K562 (cell line): ENCODE measurements around the gene CCDC47. TPM values are rescaled to one million over a fixed set of nuclear protein-coding genes. Genes with fewer than 3 reads are reported as not detected.

Experiments
- ATAC-seq: fragments of 200-7000 bp; cut with Tn5 transposase; 3 replicates; pipeline ENCODE4 v1.9.1; 2020; ENCODE audit warnings: moderate library complexity
- BruUV-seq: library from RNA; stranded (reverse); fragments of 400-500 nt; replicated peaks from 2 replicates; lab custom pipeline; 2021; lab: Mats Ljungman, UMichigan
- CTCF ChIA-PET: fragments of 300-600 bp; formaldehyde crosslinking; extraction: SDS; loops from one replicate; lab custom pipeline; 2021; ENCODE audit warnings: low intra/inter-chr PET ratio; lab: Yijun Ruan, JAX
- POLR2A ChIA-PET: fragments of 300-600, 350-650 bp; sonication (Branson Sonifier 250); formaldehyde crosslinking; extraction: SDS; loops from one replicate; lab custom pipeline; 2021; ENCODE audit warnings: antibody characterized with exemption, inconsistent platforms; lab: Yijun Ruan, JAX
- DNase-seq, 4 experiments: peaks; one replicate each; pipeline versions ENCODE4 v3.0.0 to v3.0.0-alpha.2; 2011 to 2018; ENCODE audit warnings: low spot score in 3 of 4, mixed read lengths in 3 of 4; ENCODE audit errors: extremely low read depth in 1 of 4
- FAIRE-seq: peaks from 2 replicates; lab custom pipeline; 2011; peaks lifted over from hg19 to GRCh38; lab: Jason Lieb, UNC
- H2AFZ ChIP-seq: 2 replicates; pipeline ENCODE4 v1.6.0; 2011; ENCODE audit warnings: low read depth, low read length, control low read depth, inconsistent platforms
- H3K27ac ChIP-seq: fragments of 200-600 bp; 3 replicates; pipeline ENCODE4 v1.8.0; 2011; ENCODE audit warnings: low read depth, mild to moderate bottlenecking, control low read depth, inconsistent platforms, low read length, moderate library complexity, mixed read lengths; ENCODE audit errors: extremely low read depth
- H3K27me3 ChIP-seq, 2 experiments: fragments of 300-600 bp in 1 of 2; 2 replicates in 1 of 2; 3 replicates in 1 of 2; pipeline versions ENCODE4 v1.6.0 to v1.8.0; 2011; ENCODE audit warnings: inconsistent platforms in 2 of 2, low read length in 2 of 2, mild to moderate bottlenecking in 1 of 2, mixed read lengths in 1 of 2, moderate library complexity in 1 of 2; ENCODE audit not compliant: control insufficient read depth in 2 of 2, insufficient read depth in 2 of 2
- H3K36me3 ChIP-seq: fragments of 300-600 bp; 3 replicates; pipeline ENCODE4 v1.8.0; 2011; ENCODE audit warnings: mild to moderate bottlenecking, low read length, inconsistent platforms; ENCODE audit not compliant: control insufficient read depth, insufficient read depth
- H3K4me1 ChIP-seq, 2 experiments: fragments of 200-600 bp in 1 of 2; replicated peaks in 1 of 2; 2 replicates in 1 of 2; 3 replicates in 1 of 2; pipeline versions ENCODE4 v1.5.1 to v1.8.0; 2011; ENCODE audit warnings: inconsistent platforms in 2 of 2, low read length in 2 of 2, mild to moderate bottlenecking in 1 of 2, mixed read lengths in 1 of 2, moderate library complexity in 1 of 2; ENCODE audit not compliant: control insufficient read depth in 2 of 2, insufficient read depth in 2 of 2
- H3K4me2 ChIP-seq: 2 replicates; pipeline ENCODE4 v1.6.1; 2011; ENCODE audit warnings: low read length, control low read depth, inconsistent platforms, mixed read lengths; ENCODE audit not compliant: insufficient read depth
- H3K4me3 ChIP-seq: fragments of 200-600 bp; sonication (generic), shearing (Covaris generic); 2 replicates; pipeline ENCODE4 v1.5.1; 2016; ENCODE audit warnings: control low read depth, inconsistent platforms
- H3K79me2 ChIP-seq: fragments of 200-600 bp; 3 replicates; pipeline ENCODE4 v1.8.0; 2011; ENCODE audit warnings: low read length, inconsistent platforms; ENCODE audit not compliant: control insufficient read depth, insufficient read depth
- H3K9ac ChIP-seq, 2 experiments: 2 replicates each; pipeline versions ENCODE4 v1.6.0 to v1.6.1; 2011; ENCODE audit warnings: low read depth in 2 of 2, low read length in 2 of 2, control low read depth in 1 of 2, inconsistent platforms in 1 of 2, mild to moderate bottlenecking in 1 of 2, mixed read lengths in 1 of 2; ENCODE audit not compliant: insufficient read depth in 1 of 2
- H3K9me1 ChIP-seq: one replicate; pipeline ENCODE4 v1.6.0; 2011; ENCODE audit warnings: inconsistent platforms, mild to moderate bottlenecking, low read length, moderate library complexity; ENCODE audit not compliant: control insufficient read depth, insufficient read depth
- H3K9me3 ChIP-seq: replicated peaks from 2 replicates; pipeline ENCODE4 v1.5.1; 2011; ENCODE audit warnings: low read depth, low read length, inconsistent platforms; ENCODE audit not compliant: control insufficient read depth, insufficient read depth
- H4K20me1 ChIP-seq: replicated peaks from 2 replicates; pipeline ENCODE4 v1.6.1; 2011; ENCODE audit warnings: low read length, inconsistent platforms, mixed read lengths; ENCODE audit not compliant: control insufficient read depth, insufficient read depth
- ATF6 ChIP-seq: sonication (generic); formaldehyde crosslinking; IDR thresholded peaks from 2 replicates; pipeline ENCODE4 v1.4.0; 2020; ENCODE audit warnings: mild to moderate bottlenecking, missing genetic modification reagents
- BMI1 ChIP-seq: fragments of 150-350 bp; IDR thresholded peaks from 2 replicates; pipeline ENCODE4 v1.6.1; 2014; ENCODE audit warnings: low read length
- BRD4 ChIP-seq: fragments of 200-600 bp; sonication (generic); IDR thresholded peaks from 2 replicates; pipeline ENCODE4 v1.6.1; 2017; ENCODE audit warnings: inconsistent platforms
- EGR1 ChIP-seq: fragments of 450-650 bp; conservative IDR thresholded peaks from 2 replicates; pipeline ENCODE4 v1.6.1; 2017; ENCODE audit warnings: mild to moderate bottlenecking
- FOXK2 ChIP-seq, 2 experiments: fragments of 450-650 bp; IDR thresholded peaks in 1 of 2; conservative IDR thresholded peaks in 1 of 2; 2 replicates each; pipeline ENCODE4 v1.6.1; 2016; ENCODE audit warnings: low read depth in 2 of 2, mild to moderate bottlenecking in 1 of 2
- HDAC1 ChIP-seq, 2 experiments: fragments of 450-650 bp; IDR thresholded peaks; 2 replicates each; pipeline ENCODE4 v1.6.1; 2016 to 2017; ENCODE audit warnings: inconsistent platforms in 1 of 2, mild to moderate bottlenecking in 1 of 2, moderate library complexity in 1 of 2
- MEIS2 ChIP-seq: fragments of 450-650 bp; IDR thresholded peaks from 2 replicates; pipeline ENCODE4 v1.6.1; 2014; ENCODE audit warnings: mild to moderate bottlenecking; ENCODE audit not compliant: partially characterized antibody
- NONO ChIP-seq, 2 experiments: fragments of 200-400 bp in 1 of 2; fragments of 450-650 bp in 1 of 2; formaldehyde crosslinking in 1 of 2; IDR thresholded peaks; 2 replicates each; pipeline ENCODE4 v1.6.1; 2017; ENCODE audit warnings: low read depth in 2 of 2, mild to moderate bottlenecking in 2 of 2, moderate library complexity in 2 of 2, low read length in 1 of 2
- POU5F1 ChIP-seq: fragments of 150-350 bp; IDR thresholded peaks from 2 replicates; pipeline ENCODE4 v1.6.1; 2014; ENCODE audit warnings: borderline replicate concordance, low read length, low read depth, mild to moderate bottlenecking; ENCODE audit not compliant: partially characterized antibody
- TAF9B ChIP-seq: fragments of 450-650 bp; IDR thresholded peaks from 2 replicates; pipeline ENCODE4 v1.6.1; 2018; ENCODE audit warnings: mild to moderate bottlenecking; ENCODE audit not compliant: partially characterized antibody
- TEAD1 ChIP-seq, 2 experiments: fragments of 450-650 bp in 1 of 2; sonication (generic) in 1 of 2; formaldehyde crosslinking; IDR thresholded peaks; 2 replicates each; pipeline versions ENCODE4 v1.4.0 to v1.8.0; 2020 to 2022; ENCODE audit warnings: mild to moderate bottlenecking in 2 of 2, missing genetic modification reagents in 1 of 2
- TEAD4 ChIP-seq, 2 experiments: sonication (generic) in 1 of 2; formaldehyde crosslinking in 1 of 2; IDR thresholded peaks; 2 replicates each; pipeline versions ENCODE4 v1.6.1 to v1.8.0; 2012 to 2022; ENCODE audit warnings: borderline replicate concordance in 1 of 2, inconsistent platforms in 1 of 2, low read length in 1 of 2, mild to moderate bottlenecking in 1 of 2, missing genetic modification reagents in 1 of 2
- ZNF644 ChIP-seq: fragments of 200-800 bp; sonication (Bioruptor generic); IDR thresholded peaks from 2 replicates; pipeline ENCODE4 v1.6.1; 2016; ENCODE audit warnings: low read depth, missing genetic modification characterization, missing compliant biosample characterization
- WGBS: fragments of 100-300 bp; shearing (Covaris generic); methylation state at CpG from one replicate; pipeline ENCODE4 v1.1.6; 2016; ENCODE audit warnings: low coverage, mixed read lengths; ENCODE audit not compliant: insufficient coverage; ENCODE audit errors: missing lambda C conversion rate; 5-methylcytosine and 5-hydroxymethylcytosine counted together
- in situ Hi-C: fragments of 300-500 bp; cut with MboI; formaldehyde crosslinking; loops from 4 replicates; pipeline ENCODE4 v1.15.0; 2018; ENCODE audit warnings: inconsistent platforms, mixed read lengths
- intact Hi-C: fragments of 100-400 bp; cut with micrococcal nuclease; formaldehyde crosslinking; loops from 2 replicates; pipeline ENCODE4 v1.14.2; 2022
- polyA plus RNA-seq, 8 experiments: library from polyadenylated mRNA; depleted of rRNA in 4 of 8; stranded (reverse) in 5 of 8; unstranded in 3 of 8; fragments of >200 nt; fragmentation: Nextera tagmentation in 2 of 8; fragmentation: Illumina TruSeq in 1 of 8; extraction: Ambion mirVana in 2 of 8; extraction: Trizol in 1 of 8; gene quantifications; 2 replicates each; pipeline versions ENCODE4 v1.2.1 to v1.2.3, GENCODE V29; 2011 to 2014; ENCODE audit warnings: inconsistent platforms in 1 of 8, missing spikeins in 1 of 8
- total RNA-seq, 7 experiments: library from RNA; depleted of rRNA in 6 of 7; stranded (reverse); fragments of >200 nt in 6 of 7; fragmentation: Illumina TruSeq in 2 of 7; extraction: Trizol in 2 of 7; gene quantifications; 2 replicates each; pipeline versions ENCODE4 v1.2.1 to v1.2.3, GENCODE V29; 2011 to 2021; ENCODE audit warnings: low replicate concordance in 1 of 7
- TF ChIP-seq, protein P1 (sequence below): fragments of 450-650 bp; IDR thresholded peaks from 2 replicates; pipeline ENCODE4 v1.6.1; 2018; ENCODE audit not compliant: partially characterized antibody

Gene CCDC47
- total and polyA plus RNA-seq, 9 of the 15 experiments (the other 6 are each of a cell fraction or from before 2014, with no cell fraction given) = 15.5 to 162 (median 122) TPM

DNA sequence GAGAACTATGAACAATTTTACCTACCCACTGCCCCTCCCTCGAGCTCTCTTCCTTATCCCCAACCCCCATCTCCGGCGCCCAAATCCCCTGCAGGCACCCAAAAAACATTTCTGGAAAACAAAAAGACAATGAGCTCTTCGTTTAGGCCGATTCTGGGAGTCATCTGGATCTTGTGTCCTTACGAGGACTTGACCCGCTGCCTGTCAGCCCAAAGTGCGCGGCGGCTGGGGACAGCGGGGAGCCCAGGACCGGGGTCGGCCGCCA lies 32.3 kb downstream of the CCDC47 start (continued):
- TF ChIP-seq BMI1 (no peak), FOXK2 (conservative IDR thresholded peaks at IDR 0.05 in 1 of 2, IDR thresholded peaks at IDR 0.05 in 1 of 2; ENCODE audit: low read depth in 2 of 2) (no peak), ZNF644 (tag) (no peak), BRD4 (no peak), NONO (IDR thresholded peaks at IDR 0.05; ENCODE audit: low read depth in 2 of 2, low read length in 1 of 2) (no peak), POU5F1 (no peak), TAF9B (peak; percentile 18), EGR1 (no peak)

DNA sequence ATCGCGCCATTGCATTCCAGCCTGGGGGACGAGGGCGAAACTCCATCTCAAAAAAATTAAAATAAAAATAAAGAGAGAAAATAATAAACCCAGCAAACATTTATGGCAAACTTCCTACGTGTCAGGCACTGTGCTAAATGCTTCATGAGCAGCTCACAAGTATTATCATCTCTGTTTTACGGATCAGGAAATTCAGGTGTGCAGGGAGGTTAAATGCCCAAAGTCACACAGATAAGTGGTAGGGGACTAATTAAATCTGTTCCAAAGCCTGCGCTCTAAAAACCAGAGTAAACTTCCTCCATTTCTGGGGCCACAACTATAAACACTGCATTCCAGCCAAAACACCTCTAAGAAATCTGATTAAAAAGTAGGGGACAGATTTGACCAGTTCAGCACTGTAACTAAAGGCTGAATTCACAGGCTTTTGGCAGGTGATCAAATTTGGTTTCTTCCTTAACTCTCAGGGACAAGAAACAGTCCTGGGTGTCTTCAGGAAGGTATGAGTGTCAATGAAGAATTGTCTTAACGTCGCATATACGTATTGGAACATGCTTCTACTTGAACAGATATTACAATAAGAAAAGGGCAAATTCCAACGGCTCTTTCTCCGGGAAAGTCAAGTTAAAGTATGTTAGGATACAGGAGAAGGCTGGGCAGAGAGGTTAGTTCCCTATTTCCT lies 32.8 kb downstream of the CCDC47 start:
- peaks cover 12% of the 10 kb centered on the region; the same call in 2 of the 3 replicates for H3K36me3 ChIP-seq
- FAIRE-seq (peak; percentile 40), DNase-seq (peak in 2 of 4 experiments; percentile 9 to 42), ATAC-seq (no peak)
- TSS peak; percentile 60 for BruUV-seq
- ChIA-PET POLR2A (interaction anchor here (0.6 to 2.6 kb wide), 8 partner anchors 8 to 33 kb away, joined by 3 to 33 read pairs (median 4); partner anchors contain the start of genes CCDC47 and DDX42), CTCF (no interaction called here)
- peak overlapping the region; percentile 88 for H2AFZ ChIP-seq
- peaks cover 4 to 18% of the 10 kb centered on the region in 2 experiments; a peak in 3 of 5 replicates for H3K4me1 ChIP-seq
- H3K27me3 ChIP-seq = no peaks in the 10 kb centered on the region
- intact Hi-C loops (no loop called here), in situ Hi-C loops (no loop called here)
- peak overlapping the region; percentile 86 to 99 for H3K9ac ChIP-seq
- H3K79me2 ChIP-seq = peaks cover 11% of the 10 kb centered on the region
- WGBS = 27% methylated on average over 12 of the region's 12 CpGs
- H3K9me1 ChIP-seq = no peaks in the 10 kb centered on the region
- H4K20me1 ChIP-seq = no peaks in the 10 kb centered on the region
- peak overlapping the region; percentile 79 for H3K27ac ChIP-seq
- H3K9me3 ChIP-seq = no peaks in the 10 kb centered on the region
- peak overlapping the region; percentile 76 for H3K4me2 ChIP-seq
- peak overlapping the region; percentile 84 for H3K4me3 ChIP-seq
- TF ChIP-seq, protein P1, sequence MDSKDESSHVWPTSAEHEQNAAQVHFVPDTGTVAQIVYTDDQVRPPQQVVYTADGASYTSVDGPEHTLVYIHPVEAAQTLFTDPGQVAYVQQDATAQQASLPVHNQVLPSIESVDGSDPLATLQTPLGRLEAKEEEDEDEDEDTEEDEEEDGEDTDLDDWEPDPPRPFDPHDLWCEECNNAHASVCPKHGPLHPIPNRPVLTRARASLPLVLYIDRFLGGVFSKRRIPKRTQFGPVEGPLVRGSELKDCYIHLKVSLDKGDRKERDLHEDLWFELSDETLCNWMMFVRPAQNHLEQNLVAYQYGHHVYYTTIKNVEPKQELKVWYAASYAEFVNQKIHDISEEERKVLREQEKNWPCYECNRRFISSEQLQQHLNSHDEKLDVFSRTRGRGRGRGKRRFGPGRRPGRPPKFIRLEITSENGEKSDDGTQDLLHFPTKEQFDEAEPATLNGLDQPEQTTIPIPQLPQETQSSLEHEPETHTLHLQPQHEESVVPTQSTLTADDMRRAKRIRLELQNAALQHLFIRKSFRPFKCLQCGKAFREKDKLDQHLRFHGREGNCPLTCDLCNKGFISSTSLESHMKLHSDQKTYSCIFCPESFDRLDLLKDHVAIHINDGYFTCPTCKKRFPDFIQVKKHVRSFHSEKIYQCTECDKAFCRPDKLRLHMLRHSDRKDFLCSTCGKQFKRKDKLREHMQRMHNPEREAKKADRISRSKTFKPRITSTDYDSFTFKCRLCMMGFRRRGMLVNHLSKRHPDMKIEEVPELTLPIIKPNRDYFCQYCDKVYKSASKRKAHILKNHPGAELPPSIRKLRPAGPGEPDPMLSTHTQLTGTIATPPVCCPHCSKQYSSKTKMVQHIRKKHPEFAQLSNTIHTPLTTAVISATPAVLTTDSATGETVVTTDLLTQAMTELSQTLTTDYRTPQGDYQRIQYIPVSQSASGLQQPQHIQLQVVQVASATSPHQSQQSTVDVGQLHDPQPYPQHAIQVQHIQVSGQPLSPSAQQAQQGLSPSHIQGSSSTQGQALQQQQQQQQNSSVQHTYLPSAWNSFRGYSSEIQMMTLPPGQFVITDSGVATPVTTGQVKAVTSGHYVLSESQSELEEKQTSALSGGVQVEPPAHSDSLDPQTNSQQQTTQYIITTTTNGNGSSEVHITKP = peak; percentile 33
- TF ChIP-seq HDAC1 (IDR thresholded peaks at IDR 0.05) (0 out of 4 replicates have a peak, but pooled peaks of 1 of the 2 experiments have one; percentile 10), TEAD4 (IDR thresholded peaks at IDR 0.05; ENCODE audit: low read length) (peak; percentile 61; the same call in 1 of the 2 replicates), TEAD4 (CRISPR knock-in tag; IDR thresholded peaks at IDR 0.05; ENCODE audit: borderline replicate concordance) (no peak), TEAD1 (CRISPR knock-in tag; IDR thresholded peaks at IDR 0.05) (0 out of 4 replicates have a peak, but pooled peaks of 1 of the 2 experiments have one; percentile 48), MEIS2 (no peak), ATF6 (CRISPR knock-in tag) (0 out of 2 replicates have a peak, but pooled peaks have one; percentile 4)
